ENCODE measurements around the gene EPS8.

The EPS8 gene

GRCh38 chr12:15646581-15646980, 142.6 kb downstream of the EPS8 start:
- Histone ChIP-seq H2AFZ (ENCODE audit: low read length) (no peak overlapping the region), H4K20me1 (ENCODE audit: insufficient read depth, low read length) (no peaks in the 10 kb centered on the region), H3K27ac (ENCODE audit: low read length) (no peak overlapping the region), H3K4me2 (ENCODE audit: low read depth, low read length) (no peak overlapping the region), H3K4me1 (ENCODE audit: low read length) (no peaks in the 10 kb centered on the region), H3K9ac (ENCODE audit: low read length) (no peak overlapping the region), H3K79me2 (ENCODE audit: low read length) (no peaks in the 10 kb centered on the region), H3K9me2 (replicated peaks; ENCODE audit: insufficient read depth, low read length) (no peaks in the 10 kb centered on the region), H3F3A (ENCODE audit: insufficient read depth, low read length) (no peaks in the 10 kb centered on the region), H3K27me3 (replicated peaks; ENCODE audit: insufficient read depth, low read length) (no peaks in the 10 kb centered on the region), H3K36me3 (replicated peaks; ENCODE audit: insufficient read depth, low read length) (no peaks in the 10 kb centered on the region), H3K9me3 (replicated peaks; ENCODE audit: insufficient read depth, low read length) (no peaks in the 10 kb centered on the region), H3K4me3 (ENCODE audit: low read length) (no peak overlapping the region)
- TF ChIP-seq EZH2 (optimal IDR thresholded peaks at IDR 0.05; ENCODE audit: low read depth, low read length), result no peak
- no peak for TF ChIP-seq CTCF (IDR thresholded peaks at IDR 0.05; ENCODE audit: low read length)
- TF ChIP-seq EZH2phosphoT487 (IDR thresholded peaks at IDR 0.05; ENCODE audit: low read length), result no peak
- DNase-seq, result no peak

- Histone ChIP-seq H3F3A (ENCODE audit: insufficient read depth, low read length) (no peaks in the 10 kb centered on the region), H2AFZ (ENCODE audit: low read length) (no peak overlapping the region), H3K4me1 (ENCODE audit: low read length) (no peaks in the 10 kb centered on the region), H4K20me1 (ENCODE audit: insufficient read depth, low read length) (no peaks in the 10 kb centered on the region), H3K4me2 (ENCODE audit: low read depth, low read length) (no peak overlapping the region), H3K36me3 (replicated peaks; ENCODE audit: insufficient read depth, low read length) (no peaks in the 10 kb centered on the region), H3K9me2 (replicated peaks; ENCODE audit: insufficient read depth, low read length) (no peaks in the 10 kb centered on the region), H3K9me3 (replicated peaks; ENCODE audit: insufficient read depth, low read length) (no peaks in the 10 kb centered on the region), H3K4me3 (ENCODE audit: low read length) (no peak overlapping the region), H3K27ac (ENCODE audit: low read length) (no peak overlapping the region), H3K9ac (ENCODE audit: low read length) (no peak overlapping the region), H3K79me2 (ENCODE audit: low read length) (no peaks in the 10 kb centered on the region), H3K27me3 (replicated peaks; ENCODE audit: insufficient read depth, low read length) (no peaks in the 10 kb centered on the region)
- TF ChIP-seq EZH2phosphoT487 (IDR thresholded peaks at IDR 0.05; ENCODE audit: low read length) (no peak), CTCF (IDR thresholded peaks at IDR 0.05; ENCODE audit: low read length) (no peak), EZH2 (optimal IDR thresholded peaks at IDR 0.05; ENCODE audit: low read depth, low read length) (no peak)
- DNase-seq, result no peak
Observed at GRCh38 chr12:15644700-15645099, 144.5 kb downstream of the EPS8 start.

GRCh38 chr12:15638231-15638630, 151.0 kb downstream of the EPS8 start:
- no peak overlapping the region for H3K9ac ChIP-seq (ENCODE audit: low read length)
- H3K9me2 ChIP-seq (replicated peaks; ENCODE audit: insufficient read depth, low read length), result no peaks in the 10 kb centered on the region
- H3K79me2 ChIP-seq (ENCODE audit: low read length), result no peaks in the 10 kb centered on the region
- no peaks in the 10 kb centered on the region for H4K20me1 ChIP-seq (ENCODE audit: insufficient read depth, low read length)
- no peak overlapping the region for H3K4me2 ChIP-seq (ENCODE audit: low read depth, low read length)
- no peaks in the 10 kb centered on the region for H3K27me3 ChIP-seq (replicated peaks; ENCODE audit: insufficient read depth, low read length)
- no peak for DNase-seq
- H3K4me3 ChIP-seq (ENCODE audit: low read length), result no peak overlapping the region
- no peaks in the 10 kb centered on the region for H3K9me3 ChIP-seq (replicated peaks; ENCODE audit: insufficient read depth, low read length)
- no peaks in the 10 kb centered on the region for H3K4me1 ChIP-seq (ENCODE audit: low read length)
- no peaks in the 10 kb centered on the region for H3F3A ChIP-seq (ENCODE audit: insufficient read depth, low read length)
- no peak overlapping the region for H2AFZ ChIP-seq (ENCODE audit: low read length)
- no peak overlapping the region for H3K27ac ChIP-seq (ENCODE audit: low read length)
- no peaks in the 10 kb centered on the region for H3K36me3 ChIP-seq (replicated peaks; ENCODE audit: insufficient read depth, low read length)
- no peak for TF ChIP-seq EZH2phosphoT487 (IDR thresholded peaks at IDR 0.05; ENCODE audit: low read length)
- no peak for TF ChIP-seq CTCF (IDR thresholded peaks at IDR 0.05; ENCODE audit: low read length)
- TF ChIP-seq EZH2 (optimal IDR thresholded peaks at IDR 0.05; ENCODE audit: low read depth, low read length), result no peak

Measured in MM.1S (cell line).